Ishikawa (cell line): ENCODE measurements around the gene TRAF4.

Experiments used
- FOXM1 ChIP-seq: IDR thresholded peaks from 2 replicates; pipeline ENCODE4 v1.6.1; 2012; ENCODE audit warnings: low read depth, borderline replicate concordance
- NFIC ChIP-seq: IDR thresholded peaks from 2 replicates; pipeline ENCODE4 v1.6.1; 2012
- RAD21 ChIP-seq: IDR thresholded peaks from 2 replicates; pipeline ENCODE4 v1.6.1; 2012; ENCODE audit warnings: low read depth
- REST ChIP-seq: IDR thresholded peaks from 2 replicates; pipeline ENCODE4 v1.6.1; 2012; ENCODE audit warnings: low read depth, mild to moderate bottlenecking
- TAF1 ChIP-seq: IDR thresholded peaks from 2 replicates; pipeline ENCODE4 v1.6.1; 2012; ENCODE audit warnings: low read depth, mild to moderate bottlenecking
- YY1 ChIP-seq: IDR thresholded peaks from 2 replicates; pipeline ENCODE4 v1.6.1; 2012; ENCODE audit warnings: low read depth
- ZBTB7A ChIP-seq: IDR thresholded peaks from 2 replicates; pipeline ENCODE4 v1.6.1; 2012; ENCODE audit warnings: low read depth
- TF ChIP-seq, protein P1 (sequence below): IDR thresholded peaks from 2 replicates; pipeline ENCODE4 v1.6.1; 2012

DNA sequence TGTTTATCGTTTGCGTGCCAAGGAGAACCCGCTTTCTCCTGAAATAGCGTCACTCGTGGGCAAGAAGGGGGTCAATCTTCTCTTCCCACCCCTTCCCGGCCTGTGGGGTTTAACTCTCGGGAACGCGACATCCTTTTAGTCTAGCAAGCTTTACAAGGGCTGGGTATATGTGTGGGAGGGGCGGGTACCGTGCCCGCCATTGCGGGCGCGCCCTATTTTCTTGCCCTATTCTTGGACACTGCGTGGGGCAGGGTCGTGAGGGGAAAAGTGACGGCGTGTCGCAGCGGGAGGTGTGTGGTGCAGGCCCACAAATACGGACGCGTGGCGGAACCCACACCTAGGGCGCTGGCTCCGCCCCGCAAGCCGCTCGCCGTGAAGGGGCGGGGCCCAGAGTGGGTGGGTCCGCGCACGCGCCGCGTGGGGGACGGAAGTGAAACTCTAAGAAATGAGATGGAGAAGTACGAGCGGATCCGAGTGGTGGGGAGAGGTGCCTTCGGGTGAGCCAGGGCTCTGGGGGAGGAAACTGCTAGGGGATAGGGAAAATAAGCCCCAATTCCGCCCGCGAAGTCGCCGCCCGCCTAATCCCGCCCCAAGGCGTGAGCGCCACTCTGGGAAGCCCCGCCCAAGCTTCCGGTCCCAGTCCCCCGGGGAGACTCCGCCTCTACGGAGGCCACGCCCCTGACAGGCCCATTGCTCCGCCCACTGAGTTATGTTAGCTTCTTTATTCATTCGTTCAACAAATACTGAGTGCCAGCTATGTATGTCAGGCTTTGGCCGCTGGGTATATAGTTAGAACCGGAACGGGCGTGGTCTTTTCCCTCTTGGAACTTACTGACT lies 15.2 kb upstream of the TRAF4 start, which contains the start of gene NEK8:
- TF ChIP-seq, protein P1, sequence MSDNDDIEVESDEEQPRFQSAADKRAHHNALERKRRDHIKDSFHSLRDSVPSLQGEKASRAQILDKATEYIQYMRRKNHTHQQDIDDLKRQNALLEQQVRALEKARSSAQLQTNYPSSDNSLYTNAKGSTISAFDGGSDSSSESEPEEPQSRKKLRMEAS: no peak; the same call in none of the 2 replicates
- TF ChIP-seq YY1 (no peak; the same call in none of the 2 replicates), RAD21 (no peak), FOXM1 (no peak), REST (no peak), ZBTB7A (peak; percentile 41; the same call in 1 of the 2 replicates), TAF1 (peak; percentile 43), NFIC (no peak)
